Measurements from ENCODE around the gene B4GAT1.
"Not testable (repeated sequence)": the region's sequence is repeated elsewhere in the genome, so short reads cannot be mapped to it uniquely, and the experiment has no call there.

The B4GAT1 gene

GRCh38 chr11:66325263-66325671 lies 22.2 kb downstream of the B4GAT1 start:
- in situ Hi-C loops (cut with MboI; ENCODE audit: low sequenced_read_pairs, unreplicated experiment) = no loop called here
- DNase-seq (ENCODE audit: low spot score) = no peak
- no peak for TF ChIP-seq CTCF (IDR thresholded peaks at IDR 0.05; ENCODE audit: borderline replicate concordance, control extremely low read depth, extremely low read depth, insufficient read depth, missing control alignments)

GRCh38 chr11:66324664-66325063 lies 22.8 kb downstream of the B4GAT1 start:
- TF ChIP-seq CTCF (IDR thresholded peaks at IDR 0.05; ENCODE audit: borderline replicate concordance, control extremely low read depth, extremely low read depth, insufficient read depth, missing control alignments) = no peak
- in situ Hi-C loops (cut with MboI; ENCODE audit: low sequenced_read_pairs, unreplicated experiment) = no loop called here
- no peak for DNase-seq (ENCODE audit: low spot score)

GRCh38 chr11:66323684-66324083 lies 23.7 kb downstream of the B4GAT1 start:
- in situ Hi-C loops (cut with MboI; ENCODE audit: low sequenced_read_pairs, unreplicated experiment) = no loop called here
- DNase-seq (ENCODE audit: low spot score) = no peak
- TF ChIP-seq CTCF (IDR thresholded peaks at IDR 0.05; ENCODE audit: borderline replicate concordance, control extremely low read depth, extremely low read depth, insufficient read depth, missing control alignments) = no peak

- in situ Hi-C loops (cut with MboI; ENCODE audit: low sequenced_read_pairs, unreplicated experiment) = no loop called here
- DNase-seq (ENCODE audit: low spot score) = no peak
- no peak for TF ChIP-seq CTCF (IDR thresholded peaks at IDR 0.05; ENCODE audit: borderline replicate concordance, control extremely low read depth, extremely low read depth, insufficient read depth, missing control alignments)
These were observed 24.5 kb downstream of the B4GAT1 start for GRCh38 chr11:66322732-66323427.

GRCh38 chr11:66321606-66322005 lies 25.8 kb downstream of the B4GAT1 start:
- no peak for TF ChIP-seq CTCF (IDR thresholded peaks at IDR 0.05; ENCODE audit: borderline replicate concordance, control extremely low read depth, extremely low read depth, insufficient read depth, missing control alignments)
- in situ Hi-C loops (cut with MboI; ENCODE audit: low sequenced_read_pairs, unreplicated experiment) = no loop called here

GRCh38 chr11:66320748-66321147 lies 26.7 kb downstream of the B4GAT1 start:
- DNase-seq (ENCODE audit: low spot score); in situ Hi-C loops (cut with MboI; ENCODE audit: low sequenced_read_pairs, unreplicated experiment): not testable (repeated sequence)

More at GRCh38 chr11:66321606-66322005, 25.8 kb downstream of the B4GAT1 start:
- no peak for DNase-seq (ENCODE audit: low spot score)

GRCh38 chr11:66320289-66320688 lies 27.1 kb downstream of the B4GAT1 start:
- DNase-seq (ENCODE audit: low spot score); in situ Hi-C loops (cut with MboI; ENCODE audit: low sequenced_read_pairs, unreplicated experiment): not testable (repeated sequence)

GRCh38 chr11:66318600-66318970 lies 28.8 kb downstream of the B4GAT1 start:
- no peak for TF ChIP-seq CTCF (IDR thresholded peaks at IDR 0.05; ENCODE audit: borderline replicate concordance, control extremely low read depth, extremely low read depth, insufficient read depth, missing control alignments)
- DNase-seq (ENCODE audit: low spot score) = no peak
- in situ Hi-C loops (cut with MboI; ENCODE audit: low sequenced_read_pairs, unreplicated experiment) = no loop called here
